HG02759 (cell line): ENCODE data around the gene PDE7B.

ENCODE experiments used
- ATAC-seq: cut with Tn5 transposase; IDR thresholded peaks from one replicate; pipeline ENCODE4 v1.9.1; 2021; ENCODE audit warnings: mild to moderate bottlenecking, moderate library complexity; ENCODE audit not compliant: unreplicated experiment

PDE7B gene

DNA sequence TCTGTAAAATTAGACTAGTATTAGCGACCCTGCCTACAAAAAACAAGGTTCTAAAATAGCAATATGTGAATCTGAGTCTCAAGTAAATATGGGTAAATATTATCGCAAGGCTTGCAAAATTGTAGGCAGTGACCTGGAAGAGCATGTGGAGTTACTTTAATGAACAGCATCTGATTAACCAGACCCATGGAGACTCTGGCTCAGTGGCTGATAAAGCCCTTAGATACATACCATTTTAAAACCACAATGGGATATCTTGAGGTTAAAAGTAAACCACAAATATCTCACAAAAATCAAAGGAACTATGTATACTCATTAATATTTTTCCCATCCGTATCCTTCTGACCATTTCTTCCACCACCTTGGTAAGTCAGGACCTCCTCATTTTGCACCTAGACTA, 211.6 kb downstream of the PDE7B start:
- no peak for ATAC-seq

DNA sequence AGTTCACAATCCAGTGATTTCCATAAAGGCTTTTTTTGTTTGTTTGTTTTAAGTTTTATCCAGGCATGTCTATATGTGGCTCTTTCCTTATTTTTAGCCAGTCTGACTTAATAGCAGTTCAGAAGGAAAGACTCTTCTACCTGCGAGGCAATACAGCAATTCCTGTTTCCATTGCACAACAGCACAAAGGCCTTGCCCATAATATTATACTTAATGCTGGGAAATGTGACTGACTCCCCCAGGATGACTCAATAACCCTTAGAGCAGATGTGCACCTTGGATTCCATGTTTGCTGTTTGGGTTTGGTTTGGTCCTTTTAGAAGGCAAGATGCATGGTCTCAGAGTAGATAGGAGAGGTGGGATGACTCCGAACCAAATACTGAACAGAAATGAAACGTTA, 214.5 kb downstream of the PDE7B start:
- ATAC-seq = no peak

DNA sequence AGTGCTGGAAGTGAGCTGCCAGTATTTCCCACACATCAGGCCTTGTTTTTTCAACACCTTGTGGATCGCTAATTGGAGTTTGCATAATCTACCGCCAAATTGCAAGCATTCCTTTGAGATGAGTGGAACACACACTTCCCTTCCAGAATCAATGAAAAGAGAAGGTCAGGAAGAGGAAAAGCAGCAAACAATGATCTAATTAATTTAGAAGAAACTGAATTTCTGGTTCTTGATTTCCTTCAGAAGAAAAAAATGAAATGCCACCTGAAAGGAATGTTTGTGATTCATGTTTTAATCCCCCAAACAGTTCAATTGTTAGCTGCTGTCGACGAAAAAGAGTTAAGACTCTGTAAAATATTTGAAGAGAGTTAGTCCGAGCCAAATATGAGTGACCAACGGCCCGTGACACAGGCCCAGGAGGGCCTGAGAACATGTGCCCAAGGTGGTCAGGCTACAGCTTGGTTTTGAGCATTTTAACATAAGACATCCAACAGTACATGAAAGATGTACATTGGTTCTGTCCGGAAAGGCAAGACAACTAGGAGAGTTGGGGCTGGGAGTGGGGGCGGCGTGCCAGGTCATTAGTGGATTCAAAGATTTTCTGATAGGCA, 216.3 kb downstream of the PDE7B start:
- ATAC-seq = no peak

DNA sequence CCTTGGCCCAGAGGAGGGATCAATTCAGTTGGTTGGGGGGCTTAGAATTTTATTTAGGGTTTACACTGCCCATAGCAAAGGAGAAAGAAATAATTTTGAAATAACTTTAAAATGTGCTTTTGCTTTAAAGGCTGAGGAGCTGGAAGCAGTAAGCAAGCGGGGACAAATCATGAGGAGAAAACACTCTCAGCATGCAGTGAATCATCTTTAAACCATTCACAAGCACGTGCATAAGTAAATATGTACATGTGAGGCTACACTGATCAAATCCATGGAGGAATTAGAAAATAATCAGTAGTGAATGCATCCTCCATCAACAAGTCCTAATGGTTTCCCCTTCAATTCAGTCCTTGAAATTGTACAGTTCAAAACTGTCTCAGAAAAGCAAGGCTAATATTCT, 217.6 kb downstream of the PDE7B start:
- no peak for ATAC-seq

DNA sequence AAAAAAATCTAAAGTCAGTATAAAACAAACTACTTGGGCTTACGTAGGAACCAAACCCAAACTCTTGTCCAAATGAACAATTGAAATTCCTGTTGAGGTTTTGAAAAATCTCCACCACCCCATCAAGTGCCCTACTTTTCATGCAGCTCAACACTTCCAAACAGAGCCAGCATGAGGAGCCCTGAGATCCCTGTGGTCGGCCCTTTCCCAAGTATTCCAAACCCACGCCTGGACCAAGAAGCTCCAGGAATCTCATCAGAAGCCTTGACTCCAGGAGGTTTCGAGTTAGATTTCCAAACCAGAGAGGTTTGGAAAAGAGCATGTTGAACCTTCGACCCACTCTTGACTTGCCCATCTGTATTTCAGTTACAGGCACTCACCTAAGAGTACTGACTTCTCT, 219.3 kb downstream of the PDE7B start:
- no peak for ATAC-seq

DNA sequence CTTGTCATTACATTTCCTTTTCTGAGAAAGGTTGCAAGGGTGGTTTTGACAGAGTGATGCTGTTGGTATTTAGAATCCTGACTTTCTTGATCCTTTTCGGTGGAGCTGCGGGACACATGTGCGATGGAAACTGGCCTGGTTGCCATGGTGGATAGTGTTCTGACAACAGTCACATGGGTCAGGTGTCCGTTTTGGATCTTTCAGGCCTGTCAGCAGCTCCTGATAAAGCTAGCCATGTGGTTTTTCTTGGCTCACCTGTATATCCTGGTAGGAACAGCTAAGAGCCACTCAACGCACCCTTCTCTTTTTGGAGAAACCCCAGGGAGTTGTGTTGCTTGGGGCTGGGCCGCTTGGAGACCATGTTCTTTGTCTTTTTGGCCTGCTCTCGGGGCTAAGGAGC, 221.2 kb downstream of the PDE7B start:
- no peak for ATAC-seq

DNA sequence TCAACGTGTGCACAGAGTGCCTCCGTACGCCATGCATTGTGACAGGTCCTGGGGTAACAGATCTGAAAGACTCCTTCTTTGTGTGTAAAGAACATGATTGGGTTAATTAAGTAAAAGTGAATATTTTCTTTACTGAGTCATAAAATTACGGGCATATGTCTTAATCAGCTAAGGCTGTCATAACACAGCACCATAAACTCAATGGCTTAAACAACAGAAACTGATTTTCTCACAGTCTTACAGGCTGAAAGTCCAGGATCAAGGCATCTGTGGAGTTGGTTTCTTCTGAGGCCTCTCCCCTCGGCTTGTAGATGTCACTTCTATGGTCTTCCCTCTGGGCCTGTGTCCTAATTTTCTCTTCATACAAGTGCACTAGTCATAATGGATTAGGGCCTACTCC, 221.7 kb downstream of the PDE7B start:
- no peak for ATAC-seq

DNA sequence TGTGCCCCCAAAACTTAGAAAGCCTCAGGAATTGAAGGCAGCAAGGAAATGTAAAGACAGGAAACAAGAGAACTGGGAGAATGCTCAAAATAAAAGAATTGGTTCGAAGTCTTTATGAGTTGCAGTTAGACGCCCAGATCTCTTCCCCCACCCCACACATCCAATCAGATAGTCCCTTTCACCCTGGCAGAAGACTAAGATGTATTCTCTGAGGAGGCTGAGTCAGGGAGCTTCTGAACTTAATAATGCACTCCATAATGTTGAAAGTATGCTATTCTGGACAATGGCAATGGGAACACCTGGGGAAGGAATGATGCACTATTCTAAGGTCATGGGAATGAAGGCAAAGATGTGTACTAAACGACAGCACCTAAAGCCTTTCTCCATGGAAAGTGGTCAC, 225.0 kb downstream of the PDE7B start:
- ATAC-seq = no peak

DNA sequence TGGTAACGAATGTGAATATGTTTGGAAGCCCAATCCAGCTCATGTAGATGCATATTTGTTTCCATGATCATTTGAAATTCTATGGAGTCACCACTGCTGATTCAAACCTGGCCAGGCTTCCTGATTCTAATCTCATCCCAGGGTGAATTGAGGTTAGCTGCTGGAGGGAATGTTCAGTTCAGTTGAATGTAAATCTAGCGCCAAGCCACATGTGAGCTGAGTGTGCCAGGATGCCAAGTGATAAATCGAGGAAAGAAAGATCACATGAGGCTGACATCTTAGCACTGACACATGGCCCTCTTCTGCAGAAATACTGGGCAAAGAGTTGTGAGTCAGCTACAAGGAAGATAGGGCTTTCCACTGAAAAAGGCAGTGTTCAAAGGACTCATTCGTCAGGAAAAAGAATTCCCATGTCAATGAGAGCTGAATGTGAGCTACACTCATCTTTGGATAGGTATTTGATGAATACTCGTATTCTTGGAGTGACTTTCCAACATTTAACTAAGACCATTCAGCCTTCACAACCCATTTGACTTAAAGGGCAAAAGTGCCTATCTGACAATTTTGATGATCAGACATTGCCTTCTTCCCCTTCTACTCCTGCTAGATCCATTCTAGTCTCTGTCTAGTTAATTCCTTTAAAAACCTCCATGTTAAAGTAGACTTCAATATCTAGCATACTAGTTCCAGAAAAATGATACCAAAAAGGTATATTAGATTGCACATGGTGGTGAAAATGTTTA, 226.5 kb downstream of the PDE7B start:
- ATAC-seq = no peak

DNA sequence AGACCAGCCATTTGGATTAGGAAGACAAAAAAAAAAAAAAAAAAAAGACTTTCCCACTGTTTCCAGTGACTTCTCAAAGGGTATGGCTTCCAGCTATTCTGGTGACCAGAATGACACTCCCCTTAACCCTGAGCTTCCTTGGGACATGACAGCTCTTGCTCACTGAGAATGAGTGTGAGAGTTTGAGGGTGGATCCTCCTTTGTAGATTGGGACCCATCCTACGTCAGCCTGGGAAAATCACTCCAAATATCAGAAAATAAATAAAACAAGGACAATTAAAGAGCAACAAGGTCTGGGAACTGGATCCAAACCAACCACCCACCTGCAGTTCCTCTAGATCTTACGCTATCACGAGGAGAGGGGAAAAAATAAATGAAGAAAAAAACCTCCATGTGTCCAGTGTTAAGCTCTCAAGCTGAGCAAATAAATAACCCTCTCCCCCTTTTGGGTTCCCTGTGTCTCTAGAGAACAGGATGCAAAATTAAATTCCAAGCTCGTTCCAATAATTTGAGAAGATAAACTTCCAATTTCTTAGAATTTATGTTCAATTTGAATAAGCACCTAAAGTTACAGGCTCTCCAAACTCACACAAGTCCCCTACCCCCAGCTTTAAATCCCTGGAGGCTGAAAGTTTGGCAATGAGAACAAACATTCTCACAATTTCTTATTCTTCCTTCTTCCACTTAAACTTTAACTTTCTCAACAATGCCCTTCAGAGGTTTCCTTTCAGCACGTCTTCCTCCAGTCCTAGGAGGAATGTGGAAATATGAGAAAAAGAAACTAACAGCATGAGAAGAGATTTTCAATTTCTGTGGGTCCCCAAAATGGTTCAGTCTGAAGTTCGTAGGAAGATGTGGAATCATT, 228.4 kb downstream of the PDE7B start:
- ATAC-seq = no peak

DNA sequence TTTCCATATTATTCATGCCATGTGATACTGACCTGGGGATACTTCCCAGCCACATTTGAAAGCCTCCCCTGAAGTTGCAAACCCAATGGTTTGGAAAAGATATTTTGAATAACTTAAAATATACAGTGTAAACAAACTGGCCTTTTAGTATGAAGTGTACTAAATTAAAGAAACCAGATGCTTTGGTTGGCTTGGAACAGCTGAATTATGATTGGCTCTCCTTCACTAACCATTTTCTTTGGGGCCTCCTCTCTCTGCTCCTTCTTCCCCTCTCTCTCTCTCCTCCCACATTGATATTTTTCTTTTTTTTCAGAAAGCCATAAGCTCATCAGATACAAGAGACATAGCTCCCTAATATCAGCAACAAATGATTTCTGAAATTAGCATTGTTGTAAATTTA, 232.0 kb downstream of the PDE7B start:
- no peak for ATAC-seq

DNA sequence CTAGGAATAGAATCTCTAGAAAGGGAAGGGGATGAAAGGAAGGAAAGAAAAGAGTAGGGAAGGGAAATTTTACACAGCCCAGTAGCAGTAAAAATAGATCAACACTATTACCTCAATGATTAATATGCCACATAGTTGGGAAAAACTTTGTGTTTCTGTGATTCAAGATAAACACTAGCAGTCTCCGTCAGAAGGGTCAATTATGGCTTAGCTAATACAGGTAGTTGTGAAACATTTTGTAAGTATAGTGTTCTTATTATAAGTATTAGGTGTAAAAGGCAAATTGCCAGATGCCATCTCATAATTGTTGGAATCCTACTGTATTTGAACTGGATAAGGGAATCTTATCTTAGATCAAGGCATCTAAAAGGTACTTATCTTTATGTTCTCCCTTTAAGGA, 232.9 kb downstream of the PDE7B start:
- no peak for ATAC-seq

DNA sequence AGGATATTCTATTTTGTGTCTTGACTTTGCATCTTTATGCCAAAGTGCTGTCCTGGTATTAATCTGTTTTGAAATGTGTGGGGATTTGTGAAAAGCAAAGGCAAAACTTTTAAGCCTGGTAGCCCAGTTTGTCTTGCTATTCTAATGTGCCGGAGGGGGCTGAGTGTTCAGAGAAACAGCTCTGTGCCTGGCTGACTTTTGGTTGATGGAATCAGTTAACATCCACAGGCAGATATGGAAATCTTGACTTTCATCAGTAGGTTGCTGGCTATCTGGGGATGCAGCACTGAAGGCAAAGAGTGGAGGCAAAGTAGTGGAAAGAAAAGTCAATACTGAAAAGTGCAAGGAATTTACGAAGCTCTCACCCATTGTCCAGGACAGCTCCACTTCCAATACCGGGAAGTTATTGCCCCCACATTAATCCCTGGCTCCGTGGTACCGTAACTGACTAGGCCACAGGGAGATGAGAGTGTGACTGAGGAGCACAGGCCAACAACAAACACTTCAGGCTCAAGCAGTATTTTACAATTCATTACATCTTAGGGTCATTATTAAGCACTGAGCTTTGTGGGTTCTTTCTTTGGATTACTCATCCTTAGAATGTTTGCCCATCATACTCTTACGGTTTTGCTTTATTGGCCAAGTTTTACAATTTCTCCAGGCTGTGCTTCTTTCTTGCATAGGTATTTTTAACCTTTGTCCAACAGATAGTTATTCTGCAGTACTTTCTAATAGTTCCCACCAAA, 234.0 kb downstream of the PDE7B start:
- ATAC-seq = no peak

DNA sequence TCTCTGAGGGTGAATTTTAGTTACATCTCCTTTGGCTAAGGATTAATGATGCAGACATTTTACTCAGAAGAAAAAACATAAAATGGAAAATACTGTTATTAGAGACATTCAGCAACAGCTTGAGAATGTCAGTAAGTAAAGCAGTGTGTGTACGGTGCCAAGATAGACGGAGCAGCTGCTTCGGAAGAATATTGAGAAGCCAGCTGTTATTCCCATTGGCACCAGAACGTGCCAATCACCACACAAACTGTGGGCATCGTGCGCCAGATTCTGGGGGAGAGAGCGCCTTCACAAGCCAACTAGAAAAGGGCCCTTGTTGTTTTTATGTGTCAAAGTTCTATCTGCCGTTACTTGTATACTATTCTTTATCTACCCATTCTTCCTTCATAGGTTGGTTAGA, 235.2 kb downstream of the PDE7B start:
- ATAC-seq = no peak

DNA sequence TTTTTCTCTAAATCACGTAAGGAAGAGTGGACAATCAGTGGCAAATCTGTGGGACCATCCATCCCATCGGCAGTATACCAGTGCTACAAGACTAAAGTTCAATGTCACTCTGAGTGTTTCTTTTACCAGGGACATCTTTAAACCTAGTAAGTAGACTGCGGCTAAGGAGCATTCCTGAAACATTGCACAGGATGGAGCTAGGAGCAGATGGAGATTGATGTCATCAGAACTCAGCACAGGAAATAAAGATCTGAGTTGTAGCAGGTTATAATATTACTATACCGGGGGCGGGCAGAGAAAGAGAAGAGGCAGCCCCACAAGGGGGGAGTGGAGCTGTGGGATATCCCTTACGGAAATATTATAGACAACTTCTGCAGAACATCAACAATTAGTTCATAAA, 236.5 kb downstream of the PDE7B start:
- no peak for ATAC-seq

DNA sequence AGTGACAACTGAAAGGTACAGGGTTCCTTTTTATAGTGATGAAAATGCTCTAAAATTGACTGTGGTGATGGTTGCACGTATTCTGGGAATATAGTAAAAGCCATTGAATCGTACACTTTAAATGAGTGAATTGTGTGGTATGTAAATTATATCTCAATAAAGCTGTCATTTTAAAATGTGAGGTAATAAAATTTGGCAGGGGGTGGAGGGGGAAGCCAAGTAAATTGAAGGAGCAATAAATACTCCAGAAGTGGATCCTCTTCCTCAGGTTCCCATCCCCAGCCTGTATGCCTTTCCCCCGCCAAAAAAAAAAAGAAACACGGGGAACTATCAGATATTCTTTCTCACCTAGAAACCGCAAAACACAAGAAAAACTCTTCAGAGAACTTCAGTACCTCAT, 237.2 kb downstream of the PDE7B start:
- no peak for ATAC-seq

DNA sequence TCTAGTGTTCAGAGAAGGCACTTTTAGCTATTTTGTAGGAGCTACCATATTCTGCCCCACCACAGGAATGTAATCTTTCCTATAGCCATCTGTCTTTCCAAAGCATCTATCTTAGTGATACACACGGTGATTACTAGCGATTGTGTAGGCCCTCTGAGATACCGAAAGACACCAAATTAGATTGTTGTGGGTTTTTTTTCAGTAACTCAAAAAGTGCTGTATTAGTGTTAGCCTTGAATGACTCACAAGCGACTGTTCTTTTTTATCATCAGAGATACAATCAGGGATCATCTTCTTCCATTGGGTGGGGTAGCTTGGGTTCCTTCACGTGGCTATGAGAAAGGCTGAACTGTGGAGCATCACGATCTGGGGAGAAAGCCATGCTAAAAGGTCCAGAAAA, 238.4 kb downstream of the PDE7B start:
- ATAC-seq = no peak

DNA sequence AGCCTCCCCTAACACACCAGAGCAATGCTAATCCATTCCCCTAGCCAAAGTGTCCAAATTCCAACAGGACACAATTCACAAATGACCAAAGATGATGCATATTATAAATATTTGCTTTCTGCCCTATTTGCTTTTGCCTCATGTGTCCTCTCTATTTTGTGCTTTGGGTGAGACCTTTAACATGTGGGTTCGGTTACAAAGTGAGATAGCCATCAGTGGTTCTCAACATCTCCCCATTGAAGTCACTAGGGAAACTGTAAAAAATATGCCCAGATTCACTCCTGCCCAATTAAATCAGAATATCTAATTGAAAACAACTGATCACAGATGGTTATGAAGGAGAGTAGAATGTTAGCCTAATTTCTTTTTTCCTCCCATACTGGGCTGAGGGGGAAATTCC, 239.4 kb downstream of the PDE7B start:
- no peak for ATAC-seq

DNA sequence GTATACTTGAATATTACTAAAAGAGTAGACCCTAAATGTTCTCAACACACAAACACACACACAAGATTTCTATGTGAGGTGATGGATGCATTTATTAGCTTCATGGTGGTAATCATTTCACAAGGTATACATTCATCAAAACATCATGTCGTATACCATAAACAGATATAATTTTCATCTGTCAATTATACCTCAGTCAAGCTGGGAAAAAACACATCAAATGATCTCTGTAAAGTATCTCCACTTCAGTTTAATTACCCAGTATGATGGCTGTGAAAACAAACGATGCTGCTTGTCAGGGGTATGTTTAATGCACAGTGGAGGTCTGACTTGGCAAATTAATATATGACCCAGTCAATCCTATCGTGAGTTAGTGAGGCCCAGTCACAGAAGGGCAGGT, 241.4 kb downstream of the PDE7B start:
- no peak for ATAC-seq

DNA sequence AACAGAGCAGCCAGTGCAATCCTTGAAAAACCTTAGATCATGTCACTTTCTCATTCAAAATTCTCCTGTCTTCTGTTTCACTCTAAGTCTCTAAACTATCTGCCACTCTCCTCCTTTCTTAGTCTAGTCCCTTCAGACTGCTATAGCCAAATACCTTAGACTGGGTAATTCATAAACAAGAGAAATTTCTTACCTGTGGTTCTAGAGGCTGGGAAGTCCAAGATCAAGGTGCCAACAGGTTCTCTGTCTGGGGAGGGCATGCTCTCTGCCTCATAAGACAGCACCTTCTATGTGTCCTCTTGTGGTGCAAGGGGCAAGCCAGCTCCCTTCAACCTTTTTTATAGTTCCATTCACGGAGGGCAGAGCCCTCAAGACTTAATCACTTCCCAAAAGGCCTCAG, 242.3 kb downstream of the PDE7B start:
- ATAC-seq = no peak

DNA sequence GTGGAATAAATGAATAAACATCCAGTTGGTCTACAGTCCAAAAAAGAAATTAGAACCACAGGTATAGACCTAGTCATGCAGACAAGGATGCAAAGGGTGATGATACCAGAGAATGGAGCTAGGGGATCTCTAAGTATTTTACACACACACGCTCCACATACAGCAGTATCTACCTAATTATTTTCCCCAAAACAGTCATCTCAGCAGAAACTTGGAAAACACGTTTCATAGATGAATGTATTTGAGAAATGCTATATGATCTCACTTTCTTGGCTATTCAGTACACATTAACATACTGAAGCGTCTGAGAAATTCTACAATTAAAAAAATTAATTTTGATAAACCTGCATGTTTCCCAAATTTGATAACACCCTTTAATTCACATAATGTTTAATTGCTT, 243.3 kb downstream of the PDE7B start:
- no peak for ATAC-seq
